Smooth muscle cell of the brain vasculature (primary cell): Measurements from ENCODE around the gene SERINC4.
"Not testable (repeated sequence)": the region's sequence is repeated elsewhere in the genome, so short reads cannot be mapped to it uniquely, and the experiment has no call there.

Experiments used
- DNase-seq: peaks from one replicate; pipeline ENCODE4 v3.0.0-alpha.2; 2012; ENCODE audit warnings: low read depth, low spot score

Gene SERINC4

DNA sequence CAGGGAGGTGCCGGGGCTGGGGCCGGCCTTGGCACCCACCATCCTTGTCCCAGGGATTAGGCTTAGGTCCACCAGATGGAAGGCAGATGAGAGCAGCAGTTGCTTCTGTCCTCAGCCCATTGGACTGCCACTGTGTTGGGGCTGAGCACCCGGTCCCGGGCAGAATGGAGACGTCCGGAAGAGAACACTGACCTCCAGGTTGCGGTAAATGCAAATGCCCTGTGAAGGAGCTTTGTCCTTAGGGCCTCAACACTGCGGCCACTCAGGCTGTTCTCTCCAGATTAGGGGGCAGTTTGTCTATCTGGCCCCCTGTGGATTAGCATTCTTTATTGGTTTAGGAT is at the start of gene SERINC4:
TSS of gene SERINC4 (minus strand) at position 276 of the 341 bp plus-strand sequence. CDS start at position 42, 234 bp downstream.
- no peak for DNase-seq

DNA sequence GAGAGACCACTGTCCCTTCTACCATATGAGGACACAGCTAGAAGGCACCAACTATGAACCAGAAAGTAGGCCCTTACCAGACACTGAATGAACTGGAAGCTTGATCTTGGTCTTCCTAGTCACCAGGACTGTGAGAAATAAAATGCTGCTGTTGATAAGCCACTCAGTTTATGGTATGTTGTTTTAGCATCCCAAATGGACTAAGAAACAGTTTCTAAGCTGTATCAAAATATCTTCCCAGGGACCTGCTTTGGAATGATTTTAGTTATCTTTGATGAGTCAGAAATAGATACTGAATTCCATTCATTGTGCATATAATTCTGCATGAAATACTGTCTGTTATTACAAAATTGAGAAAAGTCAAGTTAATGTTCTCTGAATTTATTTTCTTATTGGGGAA is 45.4 kb upstream of the SERINC4 start:
- DNase-seq, result no peak

DNA sequence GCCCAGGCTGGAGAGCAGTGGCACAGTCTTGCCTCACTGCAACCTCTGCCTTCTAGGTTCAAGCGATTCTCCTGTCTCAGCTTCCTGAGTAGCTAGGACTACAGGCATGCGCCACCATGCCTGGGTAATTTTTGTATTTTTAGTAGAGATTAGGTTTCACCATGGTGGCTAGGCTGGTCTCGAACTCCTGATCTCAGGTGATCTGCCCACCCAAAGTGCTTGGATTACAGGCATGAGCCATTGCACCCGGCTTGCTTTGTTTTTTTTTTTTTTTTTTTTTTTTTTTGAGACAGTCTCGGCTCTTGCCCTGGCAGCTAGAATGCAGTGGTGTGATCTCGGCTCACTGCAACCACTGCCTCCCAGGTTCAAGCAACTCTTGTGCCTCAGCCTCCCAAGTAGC is 32.5 kb upstream of the SERINC4 start:
- DNase-seq, result not testable (repeated sequence)

DNA sequence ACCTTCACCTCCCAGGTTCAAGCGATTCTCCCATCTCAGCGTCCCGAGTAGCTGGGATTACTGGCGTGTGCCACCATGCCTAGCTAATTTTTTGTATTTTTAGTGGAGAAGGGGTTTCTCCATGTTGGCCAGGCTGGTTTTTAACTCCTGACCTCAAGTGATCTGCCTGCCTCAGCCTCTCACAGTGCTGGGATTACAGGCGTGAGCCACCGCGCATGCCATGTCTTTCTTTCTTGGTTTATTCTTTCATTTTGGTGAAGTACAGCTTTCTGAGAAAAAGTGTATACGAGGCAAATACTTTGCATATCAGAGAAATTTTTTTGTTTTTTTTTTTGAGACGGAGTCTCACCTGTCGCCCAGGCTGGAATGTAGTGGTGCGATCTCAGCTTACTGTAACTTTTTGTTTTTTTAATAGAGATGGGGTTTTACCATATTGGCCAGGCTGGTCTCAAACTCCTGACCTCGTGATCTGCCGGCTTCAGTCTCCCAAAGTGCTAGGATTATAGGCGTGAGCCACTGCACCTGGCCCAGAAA is 31.6 kb upstream of the SERINC4 start:
- not testable (repeated sequence) for DNase-seq

DNA sequence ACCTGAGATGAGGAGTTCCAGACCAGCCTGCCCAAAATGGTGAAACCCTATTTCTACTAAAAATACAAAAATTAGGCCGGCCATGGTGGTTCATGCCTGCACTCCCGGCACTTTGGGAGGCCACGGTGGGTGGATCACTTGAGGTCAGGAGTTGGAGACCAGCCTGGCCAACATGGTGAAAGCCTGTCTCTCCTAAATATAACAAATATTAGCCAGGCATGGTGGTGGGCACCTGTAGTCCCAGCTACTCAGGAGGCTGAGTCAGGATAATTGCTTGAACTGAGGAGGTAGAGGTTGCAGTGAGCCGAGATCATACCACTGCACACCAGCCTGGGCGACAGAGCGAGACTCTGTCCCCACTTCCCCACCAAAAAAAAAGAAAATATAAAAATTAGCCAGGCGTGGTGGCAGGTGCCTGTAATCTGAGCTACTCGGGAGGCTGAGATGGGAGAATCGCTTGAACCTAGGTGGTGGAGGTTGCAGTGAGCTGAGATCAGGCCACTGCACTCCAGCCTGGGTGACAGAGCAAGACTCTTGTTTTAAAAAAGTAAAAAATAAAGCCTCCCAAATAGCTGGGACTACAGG is 30.8 kb upstream of the SERINC4 start:
- not testable (repeated sequence) for DNase-seq

DNA sequence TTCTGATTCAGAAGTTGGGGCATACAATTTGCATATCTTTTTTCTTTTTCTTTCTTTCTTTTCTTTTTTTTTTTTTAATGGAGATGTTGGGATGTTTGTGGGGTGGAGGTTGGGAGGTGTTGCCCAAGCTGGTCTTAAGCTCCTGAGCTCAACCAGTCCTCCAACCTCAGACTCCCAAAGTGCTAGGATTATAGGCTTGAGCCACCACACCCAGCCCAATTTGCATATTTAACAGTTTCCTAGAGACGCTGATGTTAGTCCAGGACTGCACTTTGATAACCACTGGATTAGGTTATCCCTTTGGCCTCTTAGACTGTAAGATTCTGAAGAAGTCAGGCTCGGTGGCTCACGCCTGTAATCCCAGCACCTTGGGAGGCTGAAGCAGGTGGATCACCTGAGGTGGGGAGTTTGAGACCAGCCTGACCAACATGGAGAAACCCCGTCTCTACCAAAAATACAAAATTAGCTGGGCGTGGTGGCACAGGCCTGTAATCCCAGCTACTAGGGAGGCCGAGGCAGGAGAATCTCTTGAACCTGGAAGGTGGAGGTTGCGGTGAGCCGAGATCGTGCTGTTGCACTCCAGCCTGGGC is 30.0 kb upstream of the SERINC4 start:
- not testable (repeated sequence) for DNase-seq

DNA sequence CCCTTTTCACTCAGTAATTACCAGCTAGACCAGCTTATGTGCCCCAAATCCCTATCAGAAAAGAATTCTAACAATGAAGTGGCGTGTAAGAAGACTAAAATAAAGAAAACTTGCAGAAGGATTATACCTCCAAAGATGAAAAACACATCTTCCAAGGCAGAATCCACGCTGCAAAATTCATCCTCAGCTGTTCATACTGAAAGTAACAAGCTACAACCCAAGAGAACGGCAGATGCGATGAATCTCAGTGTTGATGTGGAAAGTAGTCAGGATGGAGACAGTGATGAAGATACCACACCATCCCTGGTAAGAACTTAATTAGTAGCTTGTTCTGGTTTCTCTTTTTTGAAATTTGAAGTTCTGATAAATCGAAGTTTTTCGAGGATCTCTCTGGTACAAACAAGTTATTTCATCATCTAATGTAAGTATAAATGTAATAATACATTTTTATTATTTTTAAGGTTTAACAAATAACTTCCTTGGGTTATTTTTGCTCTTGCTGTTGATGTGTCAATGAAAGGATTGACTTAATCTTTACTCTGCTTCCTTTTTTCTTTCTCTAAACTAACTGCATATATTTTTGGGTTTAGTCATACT is 28.1 kb upstream of the SERINC4 start:
- DNase-seq, result no peak

DNA sequence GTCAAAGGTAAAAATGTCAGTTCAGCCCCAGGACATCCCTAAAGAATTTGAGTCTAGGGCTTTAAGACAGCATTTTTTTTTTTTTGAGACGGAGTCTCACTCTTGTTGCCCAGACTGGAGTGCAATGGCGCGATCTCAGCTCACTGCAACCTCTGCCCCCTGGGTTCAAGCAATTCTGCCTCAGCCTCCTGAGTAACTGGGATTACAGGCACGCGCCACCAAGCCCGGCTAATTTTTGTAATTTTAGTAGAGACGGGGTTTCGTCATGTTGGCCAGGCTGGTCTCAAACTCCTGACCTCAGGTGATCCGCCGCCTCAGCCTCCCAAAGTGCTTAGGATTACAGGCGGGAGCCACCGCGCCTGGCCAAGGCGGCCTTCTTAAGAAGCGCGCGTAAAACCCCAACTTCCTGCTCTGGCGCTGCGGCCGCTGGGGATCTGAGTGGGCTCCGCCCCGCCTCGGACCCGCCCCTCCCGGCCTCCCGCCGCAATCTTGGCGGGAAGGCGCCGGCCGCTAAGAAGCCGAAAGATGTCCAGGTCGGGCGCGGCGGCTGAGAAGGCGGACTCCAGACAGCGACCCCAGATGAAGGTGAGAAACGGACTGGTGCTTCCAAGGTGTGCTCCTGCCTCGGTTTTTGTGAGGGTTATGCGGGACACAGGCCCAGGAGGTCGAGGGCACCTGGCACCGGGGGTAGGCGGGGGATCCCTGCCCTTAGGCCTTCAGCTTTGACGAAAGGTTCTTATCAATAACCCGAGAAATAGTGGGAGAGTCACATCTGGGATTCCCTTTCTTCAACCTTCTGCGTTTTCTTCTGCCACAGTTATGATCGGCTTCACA is 26.7 kb upstream of the SERINC4 start, which contains the start of gene WDR76:
TSS of gene WDR76 (plus strand) at position 495 of the 834 bp plus-strand sequence. CDS start at position 526, 31 bp downstream.
- DNase-seq, result peak; percentile 56

DNA sequence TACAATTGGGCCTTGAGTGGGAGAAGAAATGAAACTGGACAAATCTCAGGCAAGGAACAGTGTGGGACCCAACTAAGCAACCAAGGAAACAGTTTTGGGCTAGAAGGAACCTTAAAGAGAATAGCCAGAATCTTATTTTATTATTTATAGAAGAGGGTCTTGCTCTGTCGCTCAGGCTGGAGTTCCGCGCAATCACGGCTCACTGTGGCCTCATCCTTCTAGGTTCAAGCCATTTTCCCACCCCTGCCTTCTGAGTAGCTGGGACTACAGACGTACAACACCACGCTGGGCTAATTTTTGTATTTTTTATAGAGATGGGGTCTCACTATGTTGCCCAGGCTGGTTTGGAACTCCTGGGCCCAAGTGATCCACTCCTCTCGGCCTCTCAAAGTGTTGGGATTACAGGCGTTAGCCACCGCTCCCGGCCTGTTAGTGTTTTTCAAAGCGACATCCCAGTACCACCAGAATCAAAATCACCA is 26.0 kb upstream of the SERINC4 start:
- no peak for DNase-seq

DNA sequence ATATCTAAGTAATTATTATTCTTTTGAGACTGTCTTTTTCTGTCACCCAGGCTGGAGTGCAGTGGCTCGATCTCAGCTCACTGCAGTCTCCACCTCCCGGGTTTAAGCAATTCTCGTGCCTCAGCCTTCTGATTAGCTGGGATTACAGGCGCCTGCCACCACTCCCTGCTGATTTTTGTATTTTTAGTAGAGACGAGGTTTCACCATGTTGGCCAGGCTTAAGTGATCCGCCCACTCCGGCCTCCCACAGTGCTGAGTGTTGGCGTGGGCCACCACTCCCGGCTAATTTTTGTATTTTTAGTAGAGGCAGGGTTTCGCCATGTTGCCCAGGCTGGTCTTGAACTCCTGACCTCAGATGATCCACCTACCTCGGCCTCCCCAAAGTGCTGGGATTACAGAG is 25.3 kb upstream of the SERINC4 start:
- not testable (repeated sequence) for DNase-seq

DNA sequence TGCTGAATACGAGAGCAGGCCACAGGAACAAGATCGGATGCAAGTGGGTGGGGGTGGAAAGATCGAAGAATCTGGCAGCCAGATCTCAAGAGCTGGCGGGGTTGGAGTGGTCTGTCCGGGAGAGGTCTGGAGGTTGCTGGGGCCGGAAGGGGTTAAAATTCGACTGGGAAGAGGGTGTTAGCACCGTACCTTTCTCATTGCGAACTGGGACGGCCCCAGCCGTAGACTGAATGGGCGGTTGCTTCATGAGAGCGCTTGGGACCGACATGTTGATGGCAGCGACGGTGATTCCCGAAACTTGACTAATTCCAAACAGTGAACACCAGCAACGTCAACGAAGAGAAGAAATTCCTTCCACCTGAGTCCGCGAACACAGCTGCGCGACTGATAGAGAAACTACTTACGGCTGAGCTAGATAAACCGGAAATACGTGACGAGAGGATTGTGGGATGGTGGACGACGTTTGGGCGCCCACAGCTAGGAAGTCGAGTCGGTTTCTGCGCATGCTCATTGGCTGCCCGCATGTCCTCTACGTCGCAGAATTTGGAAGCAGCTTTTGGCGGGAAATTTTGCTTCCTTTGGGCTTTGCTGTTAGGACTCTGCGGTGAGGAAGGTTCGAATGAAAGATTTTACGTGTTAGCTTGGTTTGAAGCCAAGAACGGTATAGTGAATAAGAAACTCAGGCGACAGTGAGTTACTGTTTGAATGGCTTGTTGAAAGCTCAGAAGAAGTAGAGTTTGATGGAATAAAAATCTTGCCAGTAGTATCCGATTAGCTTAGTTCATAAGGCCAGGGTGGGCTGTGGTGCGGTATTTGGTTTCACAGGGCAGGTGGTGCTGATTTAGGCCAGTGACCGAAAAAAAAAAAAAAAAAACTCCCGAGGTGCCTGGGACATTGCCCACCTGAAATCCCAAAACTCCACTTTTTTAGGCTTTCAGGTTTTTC is 24.6 kb upstream of the SERINC4 start, which contains the start of gene MFAP1:
TSS of gene MFAP1 (minus strand) at position 389 of the 945 bp plus-strand sequence. CDS start at position 268, 121 bp downstream.
- peak; percentile 89 for DNase-seq

DNA sequence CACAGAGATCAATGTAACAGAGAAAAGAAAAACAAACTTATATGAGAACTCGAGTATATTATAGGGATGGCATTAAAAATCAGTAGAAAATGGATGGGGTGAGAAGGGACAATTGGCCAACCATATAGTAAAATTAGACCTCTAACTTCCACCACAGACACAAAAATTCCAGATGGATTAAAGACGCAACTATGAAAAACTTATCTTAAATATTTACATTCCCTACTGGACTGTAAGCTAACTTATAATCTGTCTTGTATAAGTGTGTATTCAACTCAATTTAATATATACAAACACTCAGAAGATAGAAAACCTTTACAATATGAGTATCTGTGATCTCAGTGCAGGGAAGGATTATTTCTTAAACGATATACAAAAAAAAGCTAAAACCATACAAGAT is 21.5 kb upstream of the SERINC4 start:
- DNase-seq, result no peak

DNA sequence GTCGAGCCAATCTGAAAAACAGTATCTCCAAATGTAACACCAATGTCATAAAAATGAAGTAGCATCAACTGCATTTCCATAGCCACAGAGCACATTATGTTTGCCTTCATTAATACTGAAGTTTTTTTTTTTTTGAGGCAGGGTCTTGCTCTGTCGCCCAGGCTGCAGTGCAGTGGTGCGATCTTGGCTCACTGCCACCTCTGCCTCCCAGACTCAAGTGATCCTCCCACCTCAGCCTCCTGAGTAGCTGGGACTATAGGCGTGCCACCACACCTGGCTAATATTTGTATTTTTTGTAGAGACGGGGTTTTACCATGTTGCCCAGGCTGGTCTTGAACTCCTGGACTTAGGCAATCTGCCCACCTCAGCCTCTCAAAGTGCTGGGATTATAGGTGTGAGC is 15.0 kb upstream of the SERINC4 start:
- DNase-seq, result not testable (repeated sequence)

DNA sequence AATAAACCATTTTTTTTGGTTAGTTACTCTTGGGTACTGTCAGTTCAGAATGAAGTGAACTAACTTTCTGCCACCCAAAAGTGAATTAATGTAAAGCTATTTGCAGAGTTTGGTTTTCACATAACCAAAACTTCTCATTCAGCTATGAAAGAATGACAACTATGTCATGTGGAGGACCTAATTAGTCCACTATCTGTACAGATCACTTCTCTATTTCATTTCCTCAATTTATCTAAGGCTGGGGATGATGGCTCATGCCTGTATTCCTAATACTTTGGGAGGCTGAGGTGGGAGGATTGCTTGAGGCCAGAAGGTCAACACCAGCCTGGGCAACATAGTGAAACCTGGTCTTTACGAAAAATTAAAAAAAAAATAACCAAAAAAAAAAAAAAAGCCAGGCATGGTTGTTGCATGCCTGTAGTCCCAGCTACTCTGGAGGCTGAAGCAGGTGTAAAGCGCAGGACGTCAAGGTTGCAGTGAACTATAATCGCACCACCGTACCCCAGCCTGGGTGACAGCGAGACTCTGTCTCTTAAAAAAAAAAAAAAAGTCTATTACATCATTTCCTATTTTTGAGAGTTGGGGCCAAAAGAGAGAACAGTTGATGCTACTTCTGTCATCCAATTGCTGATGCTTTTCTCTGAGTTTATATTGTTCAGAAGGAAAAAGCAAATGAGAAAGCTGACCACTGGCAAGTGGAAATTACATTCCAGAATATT is 9.1 kb upstream of the SERINC4 start:
- no peak for DNase-seq

DNA sequence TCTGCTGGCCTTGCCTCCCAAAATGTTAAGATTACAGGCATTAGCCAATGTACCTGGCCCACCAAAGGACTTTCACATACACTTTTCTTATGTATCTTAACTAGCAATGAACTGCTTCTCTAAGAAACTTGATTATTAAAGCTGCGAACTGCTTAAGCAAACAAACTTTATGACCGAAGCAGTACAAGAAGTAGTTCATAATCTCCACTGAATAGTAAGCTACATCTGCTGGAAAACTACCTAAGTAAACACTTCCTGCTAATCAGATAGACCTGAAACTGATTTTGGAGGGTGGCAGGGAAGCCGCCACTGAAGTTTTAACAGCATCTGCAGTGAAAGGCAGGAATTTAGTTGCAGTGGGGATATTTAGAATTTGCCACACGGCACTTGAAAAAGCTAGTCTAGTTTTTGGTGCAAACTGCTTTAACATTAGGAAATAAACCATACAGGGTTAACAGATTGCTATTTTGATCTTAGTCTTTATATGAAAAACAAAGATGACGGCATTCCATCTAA is 8.5 kb upstream of the SERINC4 start:
- no peak for DNase-seq

DNA sequence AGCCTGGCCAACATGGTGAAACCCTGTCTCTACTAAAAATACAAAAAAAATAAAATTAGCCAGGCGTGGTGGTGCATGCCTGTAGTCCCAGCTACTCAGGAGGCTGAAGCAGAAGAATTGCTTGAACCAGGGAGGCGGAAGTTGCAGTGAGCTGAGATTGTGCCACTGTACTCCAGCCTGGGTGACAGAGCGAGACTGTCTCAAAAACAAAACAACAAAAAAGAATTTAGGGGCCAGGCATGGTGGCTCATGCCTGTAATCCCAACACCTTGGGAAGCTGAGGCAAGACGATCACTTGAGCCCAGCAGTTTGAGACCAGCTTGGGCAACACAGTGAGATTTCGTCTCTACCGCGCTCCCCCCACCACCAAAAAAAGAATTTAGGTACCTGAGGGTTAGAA is 2.7 kb upstream of the SERINC4 start:
- not testable (repeated sequence) for DNase-seq

DNA sequence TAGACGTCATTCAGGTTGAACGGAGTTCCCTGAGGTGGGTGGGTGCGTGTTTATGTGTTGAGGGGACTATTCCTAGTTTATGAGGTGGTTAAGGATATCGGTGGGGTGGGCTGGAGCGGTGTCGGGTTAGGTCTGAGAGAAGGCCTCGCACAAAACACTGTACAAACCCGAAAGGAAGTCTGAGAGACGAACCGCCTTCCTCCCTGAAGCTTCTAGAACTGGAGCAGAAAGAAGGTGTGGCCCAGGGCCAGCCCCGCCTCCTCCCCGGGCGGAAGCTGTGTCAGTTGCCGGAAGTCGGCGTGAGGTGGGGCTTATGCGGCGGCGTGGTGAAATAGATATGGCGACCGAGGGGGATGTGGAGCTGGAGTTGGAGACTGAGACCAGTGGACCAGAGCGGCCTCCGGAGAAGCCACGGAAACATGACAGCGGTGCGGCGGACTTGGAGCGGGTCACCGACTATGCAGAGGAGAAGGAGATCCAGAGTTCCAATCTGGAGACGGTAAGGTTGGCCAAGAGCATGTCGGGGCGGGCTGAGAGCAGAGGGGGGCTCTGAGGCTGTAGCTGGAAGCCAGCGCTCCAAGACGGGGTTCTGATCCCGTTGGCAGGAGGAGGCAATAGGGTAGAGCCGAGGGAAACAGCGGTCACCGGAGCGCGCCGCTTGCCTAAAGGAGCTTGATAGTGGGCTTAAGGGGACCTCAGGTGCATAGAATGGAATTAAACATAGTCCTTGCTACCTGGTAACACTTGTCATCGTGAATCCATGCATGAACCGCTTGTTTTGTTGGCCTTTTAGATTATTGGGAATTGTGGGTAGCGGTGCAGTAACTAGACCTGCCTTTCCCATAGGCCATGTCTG is 494 bp upstream of the SERINC4 start, which contains the start of gene HYPK:
TSS of gene HYPK (plus strand) at position 314 of the 856 bp plus-strand sequence. CDS start at position 338, 24 bp downstream.
- DNase-seq, result peak; percentile 69

DNA sequence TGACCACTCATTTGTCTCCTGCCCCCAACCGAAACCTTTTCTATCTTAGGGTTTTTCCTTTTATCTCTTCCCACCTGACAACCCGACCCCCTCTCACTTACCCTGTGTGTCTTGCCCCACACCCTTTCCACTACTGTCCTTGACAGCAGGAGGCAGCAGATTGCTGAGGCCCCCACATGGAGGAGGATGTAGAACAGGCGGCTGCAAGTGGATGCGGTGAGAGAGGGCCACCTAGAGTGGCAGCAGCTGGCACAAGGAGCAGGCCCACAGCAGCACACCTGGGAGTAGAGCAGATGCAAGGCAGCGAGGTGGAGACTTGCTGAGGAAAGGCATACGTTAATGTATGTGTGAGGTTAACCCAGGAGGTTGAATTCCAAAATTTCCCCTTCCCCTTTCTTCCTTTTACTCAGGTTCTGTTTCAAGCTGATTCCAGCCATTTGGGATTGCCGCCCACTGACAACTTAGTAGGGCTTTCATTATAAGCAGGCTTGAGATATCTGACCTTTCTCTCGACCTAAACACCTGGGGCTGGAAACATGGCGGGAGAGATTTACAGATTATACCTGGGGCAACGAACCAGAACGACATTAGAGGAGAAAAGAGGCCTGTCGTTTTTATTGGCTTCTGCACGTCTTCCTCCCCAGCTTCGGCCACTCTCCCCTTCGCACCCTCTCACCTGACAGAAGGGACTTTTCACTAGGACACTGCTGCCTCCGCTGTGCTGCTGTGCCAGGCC is 643 bp downstream of the SERINC4 start:
- DNase-seq, result no peak
